HFF-Myc (cell line): ENCODE measurements around the gene MAP4.

Experiments used
- DNase-seq: peaks from one replicate; pipeline ENCODE4 v3.0.0-alpha.2; 2011; ENCODE audit warnings: low read depth; ENCODE audit errors: extremely low read depth
- H3K4me3 ChIP-seq: replicated peaks from 2 replicates; pipeline ENCODE4 v1.5.1; 2011; ENCODE audit warnings: low read depth, mild to moderate bottlenecking, control low read depth, low read length
- TF ChIP-seq, protein P1 (sequence below): IDR thresholded peaks from 2 replicates; pipeline ENCODE4 v1.5.1; 2012; ENCODE audit warnings: mild to moderate bottlenecking, low read depth, low read length, control low read depth; ENCODE audit errors: missing control alignments

Gene MAP4

DNA sequence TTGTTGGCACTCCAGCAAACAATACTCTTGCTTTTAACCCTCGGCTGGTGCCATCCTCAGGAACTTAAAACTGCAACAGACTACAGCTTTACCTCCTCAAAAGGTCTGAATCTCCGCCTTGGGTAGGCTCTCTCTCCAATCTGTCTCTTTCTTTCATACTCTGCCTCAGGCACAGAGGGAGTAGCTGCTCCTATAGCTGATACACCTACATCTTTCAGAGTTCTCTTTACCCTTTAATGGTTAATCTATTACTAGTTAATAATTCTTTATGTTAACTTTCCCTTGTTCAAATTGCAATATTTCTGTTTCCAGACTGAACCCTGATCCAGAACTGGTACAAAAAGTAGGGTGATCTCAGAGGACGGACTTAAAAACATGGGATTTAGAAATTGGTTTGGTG, 66.2 kb downstream of the MAP4 start:
- TF ChIP-seq, protein P1, sequence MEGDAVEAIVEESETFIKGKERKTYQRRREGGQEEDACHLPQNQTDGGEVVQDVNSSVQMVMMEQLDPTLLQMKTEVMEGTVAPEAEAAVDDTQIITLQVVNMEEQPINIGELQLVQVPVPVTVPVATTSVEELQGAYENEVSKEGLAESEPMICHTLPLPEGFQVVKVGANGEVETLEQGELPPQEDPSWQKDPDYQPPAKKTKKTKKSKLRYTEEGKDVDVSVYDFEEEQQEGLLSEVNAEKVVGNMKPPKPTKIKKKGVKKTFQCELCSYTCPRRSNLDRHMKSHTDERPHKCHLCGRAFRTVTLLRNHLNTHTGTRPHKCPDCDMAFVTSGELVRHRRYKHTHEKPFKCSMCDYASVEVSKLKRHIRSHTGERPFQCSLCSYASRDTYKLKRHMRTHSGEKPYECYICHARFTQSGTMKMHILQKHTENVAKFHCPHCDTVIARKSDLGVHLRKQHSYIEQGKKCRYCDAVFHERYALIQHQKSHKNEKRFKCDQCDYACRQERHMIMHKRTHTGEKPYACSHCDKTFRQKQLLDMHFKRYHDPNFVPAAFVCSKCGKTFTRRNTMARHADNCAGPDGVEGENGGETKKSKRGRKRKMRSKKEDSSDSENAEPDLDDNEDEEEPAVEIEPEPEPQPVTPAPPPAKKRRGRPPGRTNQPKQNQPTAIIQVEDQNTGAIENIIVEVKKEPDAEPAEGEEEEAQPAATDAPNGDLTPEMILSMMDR: no peak
- no peak for DNase-seq
- no peak overlapping the region for H3K4me3 ChIP-seq

DNA sequence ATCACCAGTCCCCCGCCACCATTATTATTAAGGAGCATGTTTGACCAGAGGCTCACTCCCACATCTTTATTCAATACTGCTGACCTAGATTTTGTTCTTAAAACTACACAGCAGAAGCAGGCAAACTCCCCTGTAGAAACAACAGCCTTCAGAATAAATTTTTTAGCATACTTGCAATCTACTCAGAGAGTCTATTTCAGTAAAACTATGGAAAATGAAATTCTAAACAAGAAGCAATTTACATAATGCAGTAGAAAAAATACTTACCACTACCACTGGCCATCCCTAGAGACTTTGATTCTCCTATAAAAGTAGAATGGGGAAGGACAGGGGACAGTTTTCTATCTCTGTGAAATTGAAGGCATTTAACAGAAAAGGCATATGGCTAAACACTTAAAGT, 76.0 kb downstream of the MAP4 start:
- TF ChIP-seq, protein P1: no peak
- DNase-seq: no peak
- H3K4me3 ChIP-seq: no peak overlapping the region

DNA sequence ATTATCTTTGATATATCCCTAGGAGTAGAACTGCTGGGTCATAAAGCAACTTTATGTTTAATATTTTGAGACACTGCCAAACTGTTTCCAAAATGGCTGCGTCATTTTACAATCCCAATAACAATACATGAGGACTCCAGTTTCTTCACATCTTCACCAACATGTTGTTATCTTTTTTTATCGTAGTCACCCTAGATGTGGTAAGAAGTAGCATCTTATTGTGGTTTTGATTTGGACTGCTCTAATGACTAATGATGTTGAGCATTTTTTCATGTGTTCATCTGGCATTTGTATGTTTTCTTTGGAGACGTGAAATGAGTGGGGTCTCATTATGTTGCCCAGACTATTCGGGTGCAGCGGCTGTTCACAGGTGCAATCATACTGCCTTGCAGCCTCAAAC, 83.8 kb downstream of the MAP4 start:
- no peak for DNase-seq
- H3K4me3 ChIP-seq: no peak overlapping the region
- TF ChIP-seq, protein P1: no peak

- DNase-seq: no peak
- TF ChIP-seq, protein P1: no peak
Measured at GRCh38 chr3:47930979-47931378, 85.2 kb downstream of the MAP4 start.

GRCh38 chr3:47916696-47917095, 99.5 kb downstream of the MAP4 start:
- DNase-seq: no peak
- TF ChIP-seq, protein P1: no peak
- H3K4me3 ChIP-seq: no peak overlapping the region

More at GRCh38 chr3:47930979-47931378, 85.2 kb downstream of the MAP4 start:
- no peak overlapping the region for H3K4me3 ChIP-seq

DNA sequence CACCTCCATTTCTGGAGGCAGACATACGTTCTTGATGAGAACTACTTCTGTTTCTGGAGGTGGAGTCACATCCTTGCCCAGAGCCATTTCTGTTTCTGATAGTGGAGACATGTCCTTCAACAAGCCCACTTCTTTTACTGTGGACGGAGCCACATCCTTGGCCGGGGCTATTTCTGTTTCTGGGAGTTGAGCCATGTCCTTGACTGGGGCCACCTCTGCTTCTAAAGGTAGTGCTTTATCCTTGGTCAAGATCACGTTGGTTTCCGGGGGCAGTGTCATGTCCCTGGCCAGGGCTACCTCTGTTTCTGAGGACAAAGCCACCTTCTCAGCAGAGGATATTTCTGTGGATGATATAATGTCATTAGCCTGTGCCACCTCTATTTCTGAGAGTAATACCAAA, 100.0 kb downstream of the MAP4 start:
- H3K4me3 ChIP-seq: no peak overlapping the region
- no peak for DNase-seq
- TF ChIP-seq, protein P1: no peak

GRCh38 chr3:47912006-47912504, 104.2 kb downstream of the MAP4 start:
- DNase-seq: no peak
- H3K4me3 ChIP-seq: no peak overlapping the region
- TF ChIP-seq, protein P1: no peak
